Activated naive CD4-positive, alpha-beta T cell treated with anti-CD3 and anti-CD28 coated beads, Interleukin-2, amount 50 U/mL, for 24 hours (primary cell): ENCODE results near the gene EIF2A.
"Not testable (repeated sequence)": the region's sequence is repeated elsewhere in the genome, so short reads cannot be mapped to it uniquely, and the experiment has no call there.

Source experiments
- H3K27ac Mint-ChIP-seq: one replicate; pipeline ENCODE4 v1.8.0; 2021; ENCODE audit warnings: mild to moderate bottlenecking, mixed read lengths
- H3K27me3 Mint-ChIP-seq: one replicate; pipeline ENCODE4 v1.8.0; 2021; ENCODE audit warnings: mixed read lengths
- H3K36me3 Mint-ChIP-seq: one replicate; pipeline ENCODE4 v1.8.0; 2021; ENCODE audit warnings: mixed read lengths
- H3K4me1 Mint-ChIP-seq: one replicate; pipeline ENCODE4 v1.8.0; 2021; ENCODE audit warnings: mixed read lengths
- H3K4me3 Mint-ChIP-seq: one replicate; pipeline ENCODE4 v1.8.0; 2021; ENCODE audit warnings: mild to moderate bottlenecking, mixed read lengths
- H3K9me3 Mint-ChIP-seq: one replicate; pipeline ENCODE4 v1.8.0; 2021; ENCODE audit warnings: mixed read lengths

Gene EIF2A

DNA sequence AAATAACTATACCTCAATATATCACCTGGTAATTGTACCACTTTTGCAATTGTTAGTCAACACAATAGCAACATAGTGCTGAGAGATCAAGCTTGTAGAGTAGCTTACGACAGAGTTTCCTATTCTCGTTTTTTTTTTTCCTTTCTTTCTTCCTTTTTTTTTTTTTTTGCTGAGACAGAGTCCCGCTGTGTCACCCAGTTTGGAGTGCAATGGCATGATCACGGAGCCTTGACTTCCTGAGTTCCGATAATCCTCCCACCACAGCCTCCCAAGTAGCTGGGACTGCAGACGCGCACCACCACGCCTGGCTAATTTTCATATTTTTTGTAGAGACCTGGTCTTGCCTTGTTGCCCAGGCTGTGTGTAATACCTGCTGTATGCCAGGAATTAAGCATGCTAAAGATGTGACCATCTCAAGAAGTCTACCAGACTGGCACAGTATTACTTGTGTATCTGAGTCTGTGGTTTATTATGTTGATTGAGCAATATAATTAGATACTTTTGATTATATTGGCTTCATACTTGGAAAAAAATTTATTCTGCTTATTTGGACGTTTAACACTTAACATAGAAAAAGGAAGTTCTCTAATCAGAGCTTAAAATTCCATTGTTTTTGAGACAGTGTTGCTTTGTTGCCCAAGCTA, 59.5 kb downstream of the EIF2A start:
- H3K4me1 Mint-ChIP-seq: peaks cover 84% of the 10 kb centered on the region
- H3K27me3 Mint-ChIP-seq: no peaks in the 10 kb centered on the region
- H3K4me3 Mint-ChIP-seq: peak overlapping the region; percentile 56
- peak overlapping the region; percentile 77 for H3K27ac Mint-ChIP-seq
- no peaks in the 10 kb centered on the region for H3K9me3 Mint-ChIP-seq
- peaks cover 23% of the 10 kb centered on the region for H3K36me3 Mint-ChIP-seq

DNA sequence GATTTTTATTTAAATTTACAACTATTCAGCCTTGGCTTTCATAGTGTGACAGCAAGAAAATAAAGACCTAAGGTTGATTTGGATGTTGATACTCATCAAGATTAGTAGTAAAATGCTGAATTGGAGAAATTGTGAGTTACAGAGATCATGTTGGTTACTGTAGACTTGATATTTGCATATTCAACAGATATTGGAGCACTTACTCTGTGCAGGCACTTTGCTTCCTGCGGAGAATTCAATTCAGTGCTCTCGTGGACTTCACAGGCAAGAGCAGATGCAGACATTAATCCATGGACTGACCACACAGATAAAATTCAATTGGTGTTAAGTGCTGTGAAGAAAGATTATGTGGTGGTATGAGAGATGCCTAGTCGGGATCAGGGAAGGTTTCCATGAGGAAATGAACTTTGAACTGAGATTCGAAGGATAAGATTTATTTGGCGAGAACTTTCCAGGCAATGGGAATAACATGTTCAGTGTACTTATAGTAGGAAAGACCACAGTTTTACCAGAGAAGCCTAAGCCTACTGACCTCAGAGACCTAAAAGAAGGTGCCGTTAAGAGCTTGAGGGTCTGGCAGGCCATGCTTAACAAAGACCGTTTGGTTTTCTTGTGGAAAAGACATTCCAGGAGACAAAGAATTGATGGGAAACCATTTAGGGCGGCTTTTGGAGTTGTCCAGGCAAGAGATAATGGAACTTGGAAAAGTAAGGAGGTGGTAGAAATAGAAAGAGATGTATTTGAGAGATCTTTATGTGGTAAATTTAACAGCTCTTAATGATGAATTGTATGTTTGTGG, 60.9 kb downstream of the EIF2A start:
- H3K36me3 Mint-ChIP-seq: peaks cover 23% of the 10 kb centered on the region
- no peaks in the 10 kb centered on the region for H3K27me3 Mint-ChIP-seq
- no peak overlapping the region for H3K27ac Mint-ChIP-seq
- H3K4me1 Mint-ChIP-seq: peaks cover 77% of the 10 kb centered on the region
- H3K4me3 Mint-ChIP-seq: peak overlapping the region; percentile 64
- H3K9me3 Mint-ChIP-seq: no peaks in the 10 kb centered on the region

DNA sequence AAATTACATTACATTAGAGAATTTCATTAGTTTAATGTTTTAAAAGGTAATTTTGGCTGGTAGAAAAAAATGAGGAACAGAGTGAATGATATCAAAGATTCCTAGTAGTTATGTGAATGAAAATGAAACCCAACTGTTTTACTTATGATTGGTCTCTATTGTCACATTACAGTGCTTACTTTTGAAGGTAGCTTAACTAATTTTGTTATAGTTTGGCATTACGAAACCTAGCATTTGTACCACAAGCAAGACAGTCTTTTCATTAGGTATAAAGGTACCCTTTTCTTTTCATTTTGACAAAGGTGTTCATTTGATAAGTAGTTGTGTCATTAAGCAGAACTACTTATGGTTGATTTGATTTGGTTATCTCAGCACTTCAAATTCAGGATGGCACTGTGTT, 63.4 kb downstream of the EIF2A start:
- Mint-ChIP-seq H3K27me3 (no peaks in the 10 kb centered on the region), H3K9me3 (peaks cover 5% of the 10 kb centered on the region), H3K4me1 (peaks cover 87% of the 10 kb centered on the region), H3K36me3 (peaks cover 24% of the 10 kb centered on the region), H3K27ac (peak overlapping the region; percentile 67), H3K4me3 (peak overlapping the region; percentile 64)

DNA sequence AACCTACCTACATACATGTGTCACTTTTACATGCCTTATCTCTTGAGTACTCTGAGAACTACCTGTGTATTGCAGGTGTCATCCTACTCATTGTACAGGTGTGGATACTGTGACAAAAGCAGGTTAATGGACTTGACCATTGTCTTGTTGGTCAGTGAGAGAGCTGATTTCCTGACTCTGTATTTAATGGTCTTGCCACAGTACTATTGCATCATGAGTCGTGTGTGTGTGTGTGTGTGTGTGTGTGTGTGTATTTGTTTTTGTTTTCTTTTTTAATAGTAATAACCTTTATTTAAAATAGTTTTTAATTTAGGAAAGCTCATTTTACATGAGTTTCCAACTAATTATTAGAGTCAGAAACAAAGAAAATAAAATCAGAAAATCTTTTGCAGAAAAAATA, 64.2 kb downstream of the EIF2A start:
- peaks cover 79% of the 10 kb centered on the region for H3K4me1 Mint-ChIP-seq
- H3K36me3 Mint-ChIP-seq: peaks cover 23% of the 10 kb centered on the region
- H3K9me3 Mint-ChIP-seq: peaks cover 5% of the 10 kb centered on the region
- no peaks in the 10 kb centered on the region for H3K27me3 Mint-ChIP-seq
- H3K27ac Mint-ChIP-seq: no peak overlapping the region
- H3K4me3 Mint-ChIP-seq: no peak overlapping the region

DNA sequence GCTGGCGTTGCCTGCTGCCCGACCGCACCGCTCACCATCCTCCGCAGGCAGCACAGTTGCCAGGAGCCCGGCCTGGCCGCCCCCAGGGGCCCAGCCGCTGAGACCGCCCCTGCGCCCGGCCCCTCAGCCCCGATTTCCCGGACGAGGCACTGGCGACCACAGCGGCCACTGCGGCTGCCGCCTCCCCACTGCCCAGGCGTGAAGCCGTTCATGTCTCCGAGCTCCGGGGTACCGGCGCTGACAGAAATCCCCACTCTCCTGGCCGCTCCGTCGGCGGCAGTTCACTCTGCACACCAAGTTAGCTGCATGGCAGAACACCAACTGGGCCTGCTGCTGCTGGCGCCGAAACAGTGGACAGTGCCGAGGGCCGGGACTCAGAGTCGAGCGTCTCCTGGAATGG, 65.1 kb downstream of the EIF2A start:
- H3K27ac Mint-ChIP-seq: no peak overlapping the region
- H3K36me3 Mint-ChIP-seq: peaks cover 18% of the 10 kb centered on the region
- H3K9me3 Mint-ChIP-seq: peaks cover 5% of the 10 kb centered on the region
- H3K4me3 Mint-ChIP-seq: no peak overlapping the region
- H3K4me1 Mint-ChIP-seq: peaks cover 72% of the 10 kb centered on the region
- no peaks in the 10 kb centered on the region for H3K27me3 Mint-ChIP-seq

DNA sequence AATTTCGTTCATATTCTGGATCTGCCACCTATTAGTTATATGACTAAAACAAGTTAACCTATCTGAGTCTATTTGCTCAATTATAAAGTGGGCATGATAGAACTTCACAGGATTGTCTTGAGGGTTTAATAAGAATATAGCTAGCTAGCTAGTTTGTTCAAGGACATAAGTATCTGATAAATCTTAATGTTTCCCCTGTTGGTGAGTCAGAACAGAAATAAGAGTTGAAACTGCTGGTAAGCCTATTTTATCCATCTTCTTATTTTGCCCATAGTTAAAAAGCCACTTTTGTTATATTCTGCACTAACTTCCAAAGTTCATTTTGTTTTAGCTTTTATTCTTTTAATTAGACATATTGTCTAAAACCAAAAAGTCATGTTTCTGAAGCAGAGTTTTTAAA, 65.9 kb downstream of the EIF2A start:
- Mint-ChIP-seq H3K9me3 (peaks cover 5% of the 10 kb centered on the region), H3K4me1 (peaks cover 72% of the 10 kb centered on the region), H3K4me3 (peak overlapping the region; percentile 4), H3K27ac (peak overlapping the region; percentile 23), H3K36me3 (peaks cover 15% of the 10 kb centered on the region), H3K27me3 (no peaks in the 10 kb centered on the region)

DNA sequence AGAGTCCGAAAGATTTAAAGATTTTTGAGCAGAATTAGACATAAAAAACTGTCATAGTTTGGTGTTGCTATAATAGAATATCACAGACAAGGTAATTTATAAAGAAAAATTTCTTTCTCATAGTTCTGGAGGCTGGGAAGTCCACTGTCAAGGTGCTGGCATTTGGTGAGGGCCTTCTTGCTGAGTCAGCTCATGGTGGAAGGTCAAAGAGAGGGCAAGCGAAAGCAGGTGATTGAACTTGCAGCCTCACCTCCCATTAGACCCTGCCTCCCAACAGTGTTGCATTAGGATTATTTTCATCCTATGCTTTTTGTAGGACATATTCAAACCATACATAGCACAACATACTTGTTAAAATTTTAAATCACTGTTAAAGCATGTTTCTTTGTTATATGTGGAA, 66.4 kb downstream of the EIF2A start:
- H3K36me3 Mint-ChIP-seq: peaks cover 13% of the 10 kb centered on the region
- no peak overlapping the region for H3K27ac Mint-ChIP-seq
- H3K9me3 Mint-ChIP-seq: peaks cover 5% of the 10 kb centered on the region
- H3K4me3 Mint-ChIP-seq: peak overlapping the region; percentile 4
- peaks cover 67% of the 10 kb centered on the region for H3K4me1 Mint-ChIP-seq
- H3K27me3 Mint-ChIP-seq: no peaks in the 10 kb centered on the region

DNA sequence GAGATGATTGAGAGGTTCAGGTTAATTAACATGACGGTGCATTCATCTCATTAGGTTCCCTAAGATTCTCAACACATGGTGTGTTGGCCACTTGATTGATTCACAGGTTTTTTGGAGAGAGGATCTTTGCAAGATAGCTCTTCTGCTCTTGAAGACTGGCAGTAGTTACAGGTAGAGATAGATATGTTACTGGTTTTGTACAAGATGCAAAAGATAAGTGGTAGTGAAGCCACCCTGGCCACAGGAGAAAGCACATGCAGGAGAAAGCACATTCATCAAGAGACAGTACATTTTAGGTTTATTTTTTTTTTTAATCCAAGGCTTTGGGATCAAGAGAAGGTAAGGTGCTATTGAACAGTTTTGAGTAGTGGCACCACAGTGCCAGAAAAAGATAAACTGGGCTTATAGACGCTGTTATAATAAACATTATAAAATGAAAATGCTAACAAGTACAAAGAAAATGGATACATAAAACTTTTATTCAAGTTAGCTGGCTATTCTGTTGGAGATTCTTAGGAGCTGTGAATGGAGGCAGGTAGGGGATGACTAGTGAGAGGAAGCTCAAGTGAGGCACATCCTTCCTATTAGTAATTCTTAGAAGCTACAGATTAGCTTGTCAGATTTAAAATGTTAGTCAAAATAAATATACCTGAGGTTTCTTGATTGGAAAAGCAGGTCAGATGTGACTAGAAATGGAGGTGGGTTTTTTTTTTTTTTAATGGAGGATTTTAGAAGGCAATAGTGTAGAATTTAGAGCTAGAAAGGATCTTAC, 67.3 kb downstream of the EIF2A start:
- Mint-ChIP-seq H3K4me3 (peak overlapping the region; percentile 49), H3K9me3 (peaks cover 5% of the 10 kb centered on the region), H3K27me3 (no peaks in the 10 kb centered on the region), H3K27ac (peak overlapping the region; percentile 30), H3K36me3 (peaks cover 14% of the 10 kb centered on the region), H3K4me1 (peaks cover 63% of the 10 kb centered on the region)

DNA sequence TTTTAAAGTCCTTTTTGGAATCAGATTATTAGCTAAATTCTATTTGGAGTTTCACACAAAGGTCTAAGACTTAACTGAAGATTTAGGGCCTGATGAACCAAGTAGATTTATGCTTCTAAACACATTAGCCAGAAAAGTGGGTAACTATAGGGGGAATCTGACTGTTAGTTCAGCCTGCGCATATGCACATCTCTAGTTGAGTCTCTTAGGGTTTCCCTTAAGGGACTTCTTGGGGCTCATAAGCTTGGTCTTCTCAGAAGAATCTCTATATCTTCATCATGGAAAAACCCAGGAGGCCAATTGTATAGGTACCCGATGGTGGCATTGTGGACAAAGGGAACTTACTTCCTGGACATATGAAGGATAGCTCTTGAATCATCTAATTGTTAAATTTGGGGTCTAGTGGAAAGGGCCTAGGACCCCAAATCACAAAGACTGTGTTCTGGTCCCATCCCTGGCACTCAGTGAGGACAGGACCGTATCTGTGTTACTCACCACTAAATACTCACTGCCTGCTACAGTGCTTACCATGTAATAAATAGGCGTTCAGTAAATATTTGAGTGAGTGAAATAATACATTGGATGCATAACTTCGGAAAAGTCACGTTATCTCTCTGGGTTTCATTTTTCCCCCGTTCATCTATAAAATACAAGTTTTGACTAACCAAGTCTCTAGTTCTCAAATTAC, 73.6 kb downstream of the EIF2A start:
- Mint-ChIP-seq H3K27me3 (no peaks in the 10 kb centered on the region), H3K4me1 (peaks cover 53% of the 10 kb centered on the region), H3K4me3 (no peak overlapping the region), H3K9me3 (no peaks in the 10 kb centered on the region), H3K27ac (peak overlapping the region; percentile 46), H3K36me3 (peaks cover 10% of the 10 kb centered on the region)

DNA sequence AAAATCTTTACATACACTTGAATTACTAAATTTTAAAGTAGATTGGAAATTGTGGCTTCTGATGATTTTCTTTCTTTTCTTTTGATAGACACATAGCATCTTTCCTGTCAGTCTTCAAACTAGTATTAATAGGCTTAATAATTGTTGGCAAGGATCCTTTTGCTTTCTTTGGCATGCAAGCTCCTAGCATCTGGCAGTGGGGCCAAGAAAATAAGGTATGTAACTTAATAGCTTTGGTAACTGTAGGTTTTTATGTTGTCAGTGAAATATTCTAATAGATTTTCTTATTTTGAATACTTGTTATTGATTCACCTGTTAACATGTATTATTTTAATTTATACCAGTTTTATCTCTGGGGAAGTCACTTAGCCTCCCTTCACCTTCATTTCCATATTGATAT, 76.4 kb downstream of the EIF2A start:
- H3K36me3 Mint-ChIP-seq: peaks cover 20% of the 10 kb centered on the region
- H3K9me3 Mint-ChIP-seq, H3K27me3 Mint-ChIP-seq, H3K4me3 Mint-ChIP-seq, H3K27ac Mint-ChIP-seq: not testable (repeated sequence)
- peaks cover 46% of the 10 kb centered on the region for H3K4me1 Mint-ChIP-seq

DNA sequence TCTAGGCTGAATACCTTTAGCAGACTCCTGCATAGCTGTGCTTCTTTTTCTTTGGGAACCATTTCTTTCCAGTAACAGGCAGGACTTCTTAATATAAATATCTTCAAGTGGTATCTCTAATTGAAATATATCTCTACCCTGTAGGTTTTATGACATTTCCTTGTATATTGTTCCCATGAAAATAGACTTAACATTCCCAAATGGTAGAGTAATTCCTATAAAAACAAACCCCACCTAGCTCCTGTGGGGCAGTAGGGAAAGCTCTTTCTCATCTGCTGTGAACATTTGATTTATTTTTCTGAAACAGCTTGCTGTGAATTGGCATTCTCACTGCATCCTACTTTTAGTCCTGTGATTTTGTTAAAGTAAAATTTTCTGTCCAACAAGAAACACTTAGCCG, 77.4 kb downstream of the EIF2A start:
- H3K4me3 Mint-ChIP-seq: no peak overlapping the region
- H3K36me3 Mint-ChIP-seq: peaks cover 19% of the 10 kb centered on the region
- H3K4me1 Mint-ChIP-seq: peaks cover 41% of the 10 kb centered on the region
- peak overlapping the region; percentile 46 for H3K27ac Mint-ChIP-seq
- H3K27me3 Mint-ChIP-seq: no peaks in the 10 kb centered on the region
- H3K9me3 Mint-ChIP-seq: no peaks in the 10 kb centered on the region

DNA sequence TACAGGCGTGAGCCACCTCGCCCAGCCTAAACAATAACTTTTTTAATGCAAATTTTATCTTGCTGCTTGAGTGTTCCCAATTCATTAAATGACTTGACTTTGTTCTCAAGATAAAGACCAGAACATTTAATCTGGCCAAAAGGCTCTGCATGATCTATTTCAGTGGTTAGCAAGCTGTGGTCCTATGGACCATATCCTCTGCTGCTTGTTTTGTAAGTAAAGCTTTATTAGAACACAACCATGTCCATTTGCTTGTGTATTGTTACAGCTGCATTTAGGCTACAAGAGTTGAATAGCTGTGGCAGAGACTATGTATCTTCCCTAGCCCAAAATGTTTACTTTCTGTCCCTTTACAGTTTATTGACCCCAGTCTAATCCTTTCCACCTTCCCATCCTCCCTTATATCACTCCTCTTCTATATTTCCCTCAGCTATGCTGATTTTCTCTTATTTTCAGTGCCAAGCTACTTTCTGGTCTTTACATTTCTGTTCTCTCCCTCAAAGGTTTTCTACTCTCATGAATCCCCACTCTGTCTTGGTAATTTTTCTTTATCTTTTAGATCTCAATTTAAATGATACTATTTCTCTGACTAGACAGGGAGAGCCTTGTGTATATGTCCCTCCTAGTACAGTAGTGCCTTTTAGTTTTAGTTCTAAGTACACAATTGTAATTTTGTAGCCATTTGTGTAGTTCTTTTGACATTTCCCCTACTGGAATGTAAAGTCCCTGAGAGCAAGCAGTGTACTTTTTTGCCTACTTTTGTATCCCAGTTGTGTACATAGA, 79.8 kb downstream of the EIF2A start:
- Mint-ChIP-seq H3K27me3 (no peaks in the 10 kb centered on the region), H3K4me1 (peaks cover 22% of the 10 kb centered on the region), H3K4me3 (no peak overlapping the region), H3K9me3 (no peaks in the 10 kb centered on the region), H3K27ac (peak overlapping the region; percentile 60), H3K36me3 (peaks cover 19% of the 10 kb centered on the region)

DNA sequence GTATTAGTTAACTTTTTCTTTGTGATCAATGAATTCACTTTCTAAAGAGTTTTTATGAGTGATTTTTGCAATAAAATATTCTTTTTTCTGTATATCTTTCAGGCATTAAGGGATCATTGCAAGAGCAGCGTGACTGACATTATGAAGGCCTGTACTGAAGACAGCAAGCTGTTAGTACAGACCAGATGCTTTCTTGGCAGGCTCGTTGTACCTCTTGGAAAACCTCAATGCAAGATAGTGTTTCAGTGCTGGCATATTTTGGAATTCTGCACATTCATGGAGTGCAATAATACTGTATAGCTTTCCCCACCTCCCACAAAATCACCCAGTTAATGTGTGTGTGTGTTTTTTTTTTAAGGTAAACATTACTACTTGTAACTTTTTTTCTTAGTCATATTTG, 81.0 kb downstream of the EIF2A start:
- H3K9me3 Mint-ChIP-seq: no peaks in the 10 kb centered on the region
- H3K4me1 Mint-ChIP-seq: peaks cover 12% of the 10 kb centered on the region
- H3K36me3 Mint-ChIP-seq: peaks cover 19% of the 10 kb centered on the region
- H3K27me3 Mint-ChIP-seq: no peaks in the 10 kb centered on the region
- no peak overlapping the region for H3K4me3 Mint-ChIP-seq
- H3K27ac Mint-ChIP-seq: no peak overlapping the region

DNA sequence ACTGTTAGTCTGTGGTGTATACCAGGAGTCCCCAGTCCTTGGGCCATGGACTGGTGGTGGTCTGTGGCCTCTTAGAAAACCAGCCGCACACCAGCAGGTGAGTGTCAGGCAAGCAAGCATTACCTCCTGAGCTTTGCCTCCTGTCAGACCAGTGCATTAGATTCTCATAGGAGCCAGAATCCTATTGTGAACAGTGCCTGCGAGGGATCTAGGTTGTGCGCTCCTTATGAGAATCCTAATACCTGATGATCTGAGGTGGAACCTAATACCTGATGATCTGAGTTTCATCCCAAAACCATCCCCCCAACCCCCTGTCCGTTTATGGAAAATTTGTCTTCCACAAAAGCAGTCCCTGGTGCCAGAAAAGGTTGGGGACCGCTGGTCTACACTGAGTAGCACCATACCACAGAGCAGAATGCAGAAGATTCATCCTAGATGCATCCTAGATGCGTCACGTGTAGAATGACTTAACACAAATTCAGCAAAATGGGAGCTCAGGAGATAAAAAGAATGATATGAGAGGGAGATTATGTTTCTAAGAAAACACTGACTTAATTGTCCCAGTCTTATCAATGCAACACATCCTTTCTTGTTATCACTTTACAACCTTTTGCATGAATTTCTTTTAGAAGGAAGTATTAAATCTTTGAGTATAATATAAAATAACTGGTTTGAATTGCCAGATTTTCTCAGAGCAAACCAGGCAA, 85.1 kb downstream of the EIF2A start:
- Mint-ChIP-seq H3K9me3 (no peaks in the 10 kb centered on the region), H3K4me1 (peaks cover 32% of the 10 kb centered on the region), H3K36me3 (peaks cover 4% of the 10 kb centered on the region), H3K27me3 (no peaks in the 10 kb centered on the region), H3K4me3 (no peak overlapping the region), H3K27ac (peak overlapping the region; percentile 59)
